CD4-positive, alpha-beta T cell (primary cell): ENCODE data around the gene NCF2. TPM values are rescaled to one million over a fixed set of nuclear protein-coding genes. Genes with fewer than 3 reads are reported as not detected.

Experiments used
- ATAC-seq: fragments of 200-7000 bp; cut with Tn5 transposase; one replicate; pipeline ENCODE4 v1.10.0; 2022; ENCODE audit warnings: mild to moderate bottlenecking; ENCODE audit not compliant: poor library complexity
- CTCF ChIA-PET: fragments of 350-600 bp; sonication (Branson Sonifier 250); formaldehyde crosslinking; loops from one replicate; lab custom pipeline; 2021; ENCODE audit warnings: antibody characterized with exemption, inconsistent platforms; lab: Charles Lee
- POLR2A ChIA-PET: fragments of 350-600 bp; sonication (Branson Sonifier 250); formaldehyde crosslinking; loops from one replicate; lab custom pipeline; 2021; ENCODE audit warnings: antibody characterized with exemption, inconsistent platforms; lab: Charles Lee
- DNase-seq, 14 experiments: peaks; one replicate each; pipeline ENCODE4 v3.0.0-alpha.2; 2013 to 2020; ENCODE audit warnings: mixed read lengths in 2 of 14
- H3K27ac ChIP-seq, 2 donors: one replicate each; pipeline versions ENCODE4 v1.5.1 to v1.7.0; 2013; ENCODE audit warnings: low read length in 2 of 2, low read depth in 1 of 2, mild to moderate bottlenecking in 1 of 2
- H3K27me3 ChIP-seq, 2 experiments: 1 replicate in 1 of 2; 2 replicates in 1 of 2; pipeline versions ENCODE4 v1.6.1 to v1.7.0; 2013; ENCODE audit warnings: low read length in 2 of 2, control low read depth in 1 of 2, mild to moderate bottlenecking in 1 of 2, moderate library complexity in 1 of 2; ENCODE audit not compliant: insufficient read depth in 2 of 2, control insufficient read depth in 1 of 2
- H3K36me3 ChIP-seq: one replicate; pipeline ENCODE4 v1.6.1; 2013; ENCODE audit warnings: low read length, control low read depth; ENCODE audit not compliant: insufficient read depth
- H3K4me1 ChIP-seq: one replicate; pipeline ENCODE4 v1.6.1; 2013; ENCODE audit warnings: low read length, control low read depth; ENCODE audit not compliant: insufficient read depth
- H3K4me3 ChIP-seq: one replicate; pipeline ENCODE4 v1.5.1; 2013; ENCODE audit warnings: mild to moderate bottlenecking, low read length, moderate library complexity
- H3K9me3 ChIP-seq, 2 experiments: 1 replicate in 1 of 2; 2 replicates in 1 of 2; pipeline versions ENCODE4 v1.6.1 to v1.7.0; 2013; ENCODE audit warnings: low read length in 2 of 2, mild to moderate bottlenecking in 2 of 2, control low read depth in 1 of 2, moderate library complexity in 1 of 2; ENCODE audit not compliant: control insufficient read depth in 1 of 2, insufficient read depth in 1 of 2
- H3K27ac Mint-ChIP-seq: one replicate; pipeline ENCODE4 v1.8.0; 2020; ENCODE audit warnings: mixed read lengths
- H3K27me3 Mint-ChIP-seq: one replicate; pipeline ENCODE4 v1.8.0; 2021; ENCODE audit warnings: mixed read lengths
- H3K36me3 Mint-ChIP-seq: one replicate; pipeline ENCODE4 v1.8.0; 2021; ENCODE audit warnings: low read depth, mixed read lengths
- H3K4me1 Mint-ChIP-seq: one replicate; pipeline ENCODE4 v1.8.0; 2021; ENCODE audit warnings: low read depth, mixed read lengths
- H3K4me3 Mint-ChIP-seq: one replicate; pipeline ENCODE4 v1.8.0; 2020; ENCODE audit warnings: mild to moderate bottlenecking, mixed read lengths
- H3K9me3 Mint-ChIP-seq: one replicate; pipeline ENCODE4 v1.8.0; 2020; ENCODE audit warnings: mixed read lengths
- CTCF ChIP-seq: fragments of 200-600 bp; IDR thresholded peaks from one replicate; pipeline ENCODE4 v1.8.0; 2022; ENCODE audit warnings: antibody characterized with exemption, mild to moderate bottlenecking
- intact Hi-C, 2 experiments: fragments of 100-400 bp; cut with DNase I in 1 of 2; cut with micrococcal nuclease in 1 of 2; formaldehyde crosslinking; loops; one replicate each; pipeline versions ENCODE4 v1.15.1 to v1.9.0; 2023 to 2025; cut with DNase I, micrococcal nuclease
- total RNA-seq, 174 experiments: library from RNA in 2 of 174; stranded (reverse) in 2 of 174; gene quantifications; one replicate each; pipeline ENCODE4 v1.2.3 and lab custom pipeline; 2021 to 2026

Gene NCF2
- total RNA-seq, 2 experiments from 2014 or later, result 2.9 to 3.1 TPM

- Histone ChIP-seq H3K27ac (no peak overlapping the region), H3K4me1 (no peaks in the 10 kb centered on the region), H3K9me3 (no peaks in the 10 kb centered on the region), H3K4me3 (no peak overlapping the region), H3K27me3 (no peaks in the 10 kb centered on the region), H3K36me3 (no peaks in the 10 kb centered on the region)
- ATAC-seq (no peak), DNase-seq (no peak)
- Mint-ChIP-seq H3K4me3 (no peak overlapping the region), H3K27me3 (peaks cover 8% of the 10 kb centered on the region), H3K4me1 (peaks cover 3% of the 10 kb centered on the region), H3K36me3 (no peaks in the 10 kb centered on the region), H3K27ac (no peak overlapping the region), H3K9me3 (no peaks in the 10 kb centered on the region)
- intact Hi-C loops, result no loop called here
- TF ChIP-seq CTCF, result no peak
- ChIA-PET POLR2A (no interaction called here), CTCF (no interaction called here)
Observed at GRCh38 chr1:183612407-183612806, 22.1 kb upstream of the NCF2 start.

- Mint-ChIP-seq H3K27me3 (peaks cover 8% of the 10 kb centered on the region), H3K4me1 (no peaks in the 10 kb centered on the region), H3K27ac (no peak overlapping the region), H3K36me3 (no peaks in the 10 kb centered on the region), H3K4me3 (no peak overlapping the region), H3K9me3 (no peaks in the 10 kb centered on the region)
- ATAC-seq, result no peak
- ChIA-PET POLR2A (no interaction called here), CTCF (no interaction called here)
- no peaks in the 10 kb centered on the region for H3K36me3 ChIP-seq
- no peaks in the 10 kb centered on the region for H3K4me1 ChIP-seq
- no peak for DNase-seq
- TF ChIP-seq CTCF, result no peak
- intact Hi-C loops, result no loop called here
- H3K4me3 ChIP-seq, result no peak overlapping the region
- no peaks in the 10 kb centered on the region for H3K9me3 ChIP-seq
- no peaks in the 10 kb centered on the region for H3K27me3 ChIP-seq
- H3K27ac ChIP-seq, result no peak overlapping the region
Observed at GRCh38 chr1:183611021-183611420, 20.8 kb upstream of the NCF2 start.

GRCh38 chr1:183609759-183610452 lies 19.6 kb upstream of the NCF2 start:
- TF ChIP-seq CTCF, result no peak
- no peak for ATAC-seq
- no peak for DNase-seq
- peaks cover 8% of the 10 kb centered on the region for H3K27me3 Mint-ChIP-seq
- no peaks in the 10 kb centered on the region for H3K4me1 Mint-ChIP-seq
- no peaks in the 10 kb centered on the region for H3K36me3 Mint-ChIP-seq
- CTCF ChIA-PET, result no interaction called here
- Histone ChIP-seq H3K4me3 (no peak overlapping the region), H3K36me3 (no peaks in the 10 kb centered on the region), H3K27ac (no peak overlapping the region), H3K27me3 (no peaks in the 10 kb centered on the region), H3K4me1 (no peaks in the 10 kb centered on the region), H3K9me3 (no peaks in the 10 kb centered on the region)
- no peaks in the 10 kb centered on the region for H3K9me3 Mint-ChIP-seq
- H3K27ac Mint-ChIP-seq, result no peak overlapping the region
- intact Hi-C loops, result loop anchor here in 1 of 2 experiments (5.0 kb wide), 1 partner anchor 158 kb away; no protein-coding TSS in a partner anchor
- H3K4me3 Mint-ChIP-seq, result no peak overlapping the region
- POLR2A ChIA-PET, result no interaction called here
